AG10803 (cell line): ENCODE data around the gene HSP90AA1.

Experiments used
- DNase-seq: peaks from one replicate; pipeline ENCODE4 v3.0.0; 2010; ENCODE audit warnings: low read depth
- H3K4me3 ChIP-seq: 2 replicates; pipeline ENCODE4 v1.5.1; 2011; ENCODE audit warnings: mild to moderate bottlenecking, low read length, control low read depth
- CTCF ChIP-seq: conservative IDR thresholded peaks from 2 replicates; pipeline ENCODE4 v1.5.1; 2011; ENCODE audit warnings: mild to moderate bottlenecking, low read length, control low read depth, inconsistent platforms

HSP90AA1 gene

GRCh38 chr14:102055181-102055901 lies 31.5 kb downstream of the HSP90AA1 start:
- TF ChIP-seq CTCF: no peak
- peak; percentile 76 for DNase-seq

GRCh38 chr14:102052522-102052921 lies 34.3 kb downstream of the HSP90AA1 start:
- TF ChIP-seq CTCF: no peak
- no peak overlapping the region for H3K4me3 ChIP-seq
- no peak for DNase-seq

More at GRCh38 chr14:102055181-102055901, 31.5 kb downstream of the HSP90AA1 start:
- H3K4me3 ChIP-seq: no peak overlapping the region

- H3K4me3 ChIP-seq: no peak overlapping the region
- no peak for TF ChIP-seq CTCF
- DNase-seq: peak; percentile 90
These were observed 36.2 kb downstream of the HSP90AA1 start for GRCh38 chr14:102050625-102051024.

GRCh38 chr14:102050026-102050405 lies 36.8 kb downstream of the HSP90AA1 start:
- TF ChIP-seq CTCF: no peak
- no peak overlapping the region for H3K4me3 ChIP-seq
- DNase-seq: no peak

GRCh38 chr14:102049258-102050025 lies 37.4 kb downstream of the HSP90AA1 start:
- no peak for DNase-seq
- no peak overlapping the region for H3K4me3 ChIP-seq
- no peak for TF ChIP-seq CTCF

GRCh38 chr14:102047808-102048540 lies 38.9 kb downstream of the HSP90AA1 start:
- TF ChIP-seq CTCF: no peak
- no peak for DNase-seq
- no peak overlapping the region for H3K4me3 ChIP-seq
